Measurements from ENCODE around the gene MYL4.
"Not testable (repeated sequence)": the region's sequence is repeated elsewhere in the genome, so short reads cannot be mapped to it uniquely, and the experiment has no call there.

MYL4 gene

DNA sequence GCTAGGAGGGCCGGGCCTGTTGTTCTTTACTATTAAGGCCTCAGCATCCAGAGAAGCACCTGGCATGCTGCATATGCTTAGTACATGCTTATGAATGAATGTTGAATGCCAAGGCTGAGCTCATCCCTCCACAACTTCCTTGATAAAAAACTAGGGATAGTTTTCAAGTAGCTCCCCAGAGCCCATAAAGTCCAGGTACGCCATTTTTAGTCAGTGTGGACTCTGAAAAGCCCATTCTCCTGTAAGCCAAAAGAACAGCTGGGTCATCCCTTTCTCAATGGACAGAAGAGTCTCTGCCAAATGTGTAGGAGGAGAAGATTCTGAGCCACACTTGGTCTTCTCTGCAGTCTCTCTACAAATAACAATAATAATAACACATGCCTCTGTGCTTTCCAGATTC is 35.5 kb downstream of the MYL4 start:
- DNase-seq = no peak

GRCh38 chr17:47246120-47246519 is 37.0 kb downstream of the MYL4 start:
- no peak for DNase-seq

- no peak for DNase-seq
These were observed 41.7 kb downstream of the MYL4 start for GRCh38 chr17:47250855-47251254.

DNA sequence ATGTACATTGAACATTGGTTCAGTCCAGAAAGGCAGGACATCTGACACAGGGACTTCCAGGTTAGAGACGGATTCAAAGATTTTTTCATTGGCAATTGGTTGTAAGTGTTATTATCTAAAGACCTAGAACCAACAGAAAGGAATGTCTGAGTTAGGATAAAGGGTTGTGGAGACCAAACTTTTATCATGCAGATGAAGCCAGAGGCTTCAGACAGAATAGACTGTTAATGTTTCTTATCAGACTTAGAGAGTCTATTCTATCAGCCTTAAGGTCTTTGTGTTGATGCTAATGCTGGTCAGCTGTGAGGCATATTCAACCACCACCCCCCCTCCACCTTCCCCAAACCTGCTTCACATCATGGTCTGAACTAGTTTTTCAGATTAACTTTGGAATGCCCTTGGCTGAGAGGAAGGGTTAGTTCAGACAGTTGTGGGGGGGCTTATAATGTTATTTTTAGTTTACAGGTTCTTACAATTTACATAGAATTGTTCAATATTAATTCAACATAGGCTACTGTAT is 42.3 kb downstream of the MYL4 start:
- DNase-seq = no peak

- no peak for DNase-seq
These were observed 43.1 kb downstream of the MYL4 start for GRCh38 chr17:47252209-47252608.

- no peak for DNase-seq
These were observed 43.8 kb downstream of the MYL4 start for GRCh38 chr17:47252766-47253512.

DNA sequence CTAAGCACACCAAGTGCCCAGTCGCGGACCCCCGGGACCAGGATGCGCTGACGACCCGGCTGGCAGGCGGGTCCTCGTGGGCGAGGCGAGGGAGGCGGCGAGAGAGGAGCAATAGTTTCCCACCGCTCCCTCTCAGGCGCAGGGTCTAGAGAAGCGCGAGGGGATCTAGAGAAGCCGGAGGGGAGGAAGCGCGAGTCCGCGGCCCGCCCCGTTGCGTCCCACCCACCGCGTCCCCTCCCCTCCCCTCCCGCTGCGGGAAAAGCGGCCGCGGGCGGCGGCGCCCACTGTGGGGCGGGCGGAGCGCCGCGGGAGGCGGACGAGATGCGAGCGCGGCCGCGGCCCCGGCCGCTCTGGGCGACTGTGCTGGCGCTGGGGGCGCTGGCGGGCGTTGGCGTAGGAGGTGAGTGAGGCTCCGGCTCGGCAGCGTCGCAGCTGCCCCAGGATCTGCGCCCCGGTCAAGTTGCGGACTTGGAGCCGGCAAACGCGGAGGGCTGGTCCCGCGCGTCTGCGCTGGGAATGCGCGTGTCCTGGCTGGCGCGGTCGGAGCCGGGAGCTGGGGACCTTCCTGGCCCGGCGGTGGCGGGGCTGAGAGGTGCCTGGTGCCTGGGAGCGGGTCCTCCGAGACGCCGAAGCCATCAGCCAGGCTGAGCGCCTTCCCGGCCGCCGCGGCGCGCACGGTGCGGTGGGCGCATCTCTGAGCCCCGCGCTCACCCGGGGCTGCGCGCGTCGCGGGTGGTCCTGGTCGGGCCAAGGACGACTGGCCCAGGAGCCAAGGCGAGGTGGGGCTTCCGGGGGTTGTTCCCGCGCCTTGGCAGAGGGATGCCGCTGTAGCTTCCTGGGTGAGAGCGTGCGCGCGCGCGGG is 44.6 kb downstream of the MYL4 start, which contains the start of gene ITGB3:
ITGB3 (plus strand) TSS at position 287 of the 862 bp plus-strand sequence; CDS start at position 322, 35 bp downstream.
- DNase-seq = peak; percentile 42

GRCh38 chr17:47254403-47254943 is 45.3 kb downstream of the MYL4 start:
- DNase-seq = no peak

- no peak for DNase-seq
These were observed 48.6 kb downstream of the MYL4 start for GRCh38 chr17:47257651-47258339.

GRCh38 chr17:47262586-47262985 is 53.4 kb downstream of the MYL4 start:
- no peak for DNase-seq

DNA sequence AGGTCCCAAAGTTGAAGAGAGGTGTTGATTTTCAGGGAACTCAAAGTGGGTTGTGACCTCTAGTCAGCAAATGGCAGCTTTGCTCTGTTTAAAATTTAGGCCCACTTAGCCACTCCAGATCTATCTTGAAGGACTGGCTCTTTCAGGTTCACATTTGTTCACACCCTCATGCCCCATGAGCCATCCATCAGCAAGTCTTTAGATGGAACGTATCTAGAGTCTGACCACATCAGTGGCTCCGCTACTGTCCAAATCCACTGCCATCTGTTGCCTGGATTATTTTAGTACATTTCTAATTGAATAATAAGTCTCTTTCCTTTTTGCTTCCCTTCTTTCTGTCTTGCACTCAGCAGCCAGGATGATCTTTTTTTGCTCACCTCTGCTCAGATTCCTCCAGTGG is 55.0 kb downstream of the MYL4 start:
- no peak for DNase-seq

DNA sequence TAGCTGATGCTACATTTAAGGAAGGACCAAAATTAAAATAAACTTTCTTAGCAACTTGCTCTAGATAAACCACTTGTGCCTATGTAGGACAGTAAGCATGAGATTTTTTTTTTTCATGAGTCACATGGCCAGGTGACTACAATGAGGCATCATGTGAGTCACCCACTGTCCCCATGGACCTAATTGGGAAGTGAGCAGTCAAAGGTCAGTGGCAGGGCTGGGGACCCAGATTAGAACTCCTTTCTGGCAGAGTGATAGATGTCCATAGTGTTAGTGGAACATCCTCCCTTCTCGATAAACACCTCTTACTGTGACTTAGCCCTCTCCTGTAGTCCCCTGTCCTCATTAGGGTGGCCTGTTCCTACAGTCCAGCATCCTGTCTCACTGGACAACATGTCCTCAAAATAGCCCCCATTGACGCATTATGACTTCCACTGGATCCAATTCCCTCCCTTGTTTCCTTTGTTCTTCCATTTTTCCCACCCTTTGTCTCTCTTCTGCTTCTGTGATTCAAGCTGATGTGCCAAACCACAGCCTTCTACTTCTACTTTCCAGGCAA is 56.9 kb downstream of the MYL4 start:
- no peak for DNase-seq

GRCh38 chr17:47266782-47267181 is 57.6 kb downstream of the MYL4 start:
- DNase-seq = no peak

- DNase-seq = no peak
These were observed 58.2 kb downstream of the MYL4 start for GRCh38 chr17:47267354-47267828.

DNA sequence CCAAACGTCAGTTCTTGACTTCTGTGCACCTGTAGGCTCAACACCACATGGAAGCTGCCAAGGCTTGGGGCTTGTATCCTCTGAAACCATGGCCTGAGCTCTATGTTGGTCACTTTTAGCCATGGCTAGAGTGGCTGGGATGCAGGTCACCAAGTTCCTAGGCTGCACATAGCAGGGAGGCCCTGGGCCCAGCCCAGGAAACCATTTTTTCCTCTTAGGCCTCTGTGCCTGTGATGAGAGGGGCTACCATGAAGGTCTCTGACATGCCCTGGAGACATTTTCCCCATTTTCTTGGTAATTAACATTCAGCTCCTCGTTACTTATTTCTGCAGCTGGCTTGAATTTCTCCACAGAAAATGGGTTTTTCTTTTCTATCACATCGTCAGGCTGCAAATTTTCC is 59.8 kb downstream of the MYL4 start:
- DNase-seq = not testable (repeated sequence)

DNA sequence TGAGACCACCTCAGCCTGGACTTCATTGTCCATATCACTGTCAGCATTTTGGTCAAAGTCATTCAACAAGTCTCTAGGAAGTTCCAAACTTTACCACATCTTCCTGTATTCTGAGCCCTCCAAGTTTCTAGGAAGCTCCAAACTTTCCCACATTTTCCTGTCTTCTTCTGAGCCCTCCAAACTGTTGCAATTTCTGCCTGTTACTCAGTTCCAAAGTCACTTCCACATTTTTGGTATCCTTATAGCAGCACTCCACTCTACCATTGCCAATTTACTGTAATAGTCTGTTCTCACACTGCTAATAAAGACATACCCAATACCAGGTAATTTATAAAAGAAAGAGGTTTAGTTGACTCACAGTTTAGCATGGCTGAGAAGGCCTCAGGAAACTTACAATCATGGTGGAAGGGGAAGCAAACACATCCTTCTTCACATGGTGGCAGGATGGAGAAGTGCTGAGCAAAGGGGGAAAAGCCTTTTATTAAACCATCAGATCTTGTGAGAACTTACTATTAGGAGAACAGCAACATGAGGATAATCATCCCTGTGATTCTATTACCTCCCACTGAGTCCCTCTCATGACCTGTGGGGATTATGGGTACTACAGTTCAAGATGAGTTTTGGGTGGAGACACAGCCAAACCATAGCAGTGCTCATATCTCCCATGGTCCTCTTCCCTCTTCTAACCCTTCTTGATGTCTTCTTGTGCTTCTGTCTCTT is 60.6 kb downstream of the MYL4 start:
- DNase-seq = not testable (repeated sequence)

DNA sequence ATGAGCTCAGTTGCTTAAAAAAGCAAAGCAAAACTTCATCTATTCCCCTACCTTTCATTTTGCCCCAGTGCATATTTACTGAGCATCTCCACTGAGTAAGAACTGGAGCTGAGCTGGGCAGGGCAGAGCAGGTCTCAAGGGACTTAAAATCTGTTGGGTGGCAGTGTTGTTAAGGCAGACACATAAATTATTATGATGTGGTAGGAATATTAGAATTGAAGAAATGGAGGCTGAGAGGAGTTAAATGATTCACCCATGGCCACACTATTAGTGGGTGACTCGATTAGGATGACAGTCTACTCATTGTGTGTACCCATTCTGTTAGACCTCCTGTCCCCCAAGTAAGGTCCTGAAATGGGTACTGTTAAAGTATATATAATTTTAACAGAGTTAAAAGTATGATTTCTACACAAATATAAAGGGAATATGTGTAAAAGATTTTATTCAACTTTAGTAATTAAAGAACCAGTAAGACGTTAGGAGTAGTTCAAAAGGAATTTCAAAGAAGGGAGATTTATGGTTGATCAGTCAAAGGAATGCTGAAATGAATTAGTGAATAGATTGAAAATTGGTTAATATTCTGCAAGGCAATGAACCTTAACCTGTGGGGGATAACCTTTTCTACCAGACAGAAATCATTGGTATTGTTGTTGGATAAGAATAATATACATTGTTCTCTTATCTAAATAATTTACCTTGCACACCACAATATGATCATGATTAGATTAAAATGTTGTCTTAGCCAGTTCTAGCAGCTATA is 62.0 kb downstream of the MYL4 start:
- no peak for DNase-seq

GRCh38 chr17:47272491-47272890 is 63.3 kb downstream of the MYL4 start:
- DNase-seq = no peak

GRCh38 chr17:47273245-47273644 is 64.1 kb downstream of the MYL4 start:
- no peak for DNase-seq
